Measurements from ENCODE around the gene NDFIP1. TPM values are rescaled to one million over a fixed set of nuclear protein-coding genes. Genes with fewer than 3 reads are reported as not detected.

The NDFIP1 gene
- total RNA-seq, 4 donors from 2014 or later = 185 to 351 (median 297) TPM

- Histone ChIP-seq H3K27ac (no peak overlapping the region), H3K9me3 (no peaks in the 10 kb centered on the region), H3K27me3 (no peaks in the 10 kb centered on the region), H3K36me3 (no peaks in the 10 kb centered on the region), H3K4me1 (no peaks in the 10 kb centered on the region), H3K4me3 (replicated peaks in 1 of 3) (no peak overlapping the region)
- DNase-seq = no peak
- TF ChIP-seq POLR2A (IDR thresholded peaks at IDR 0.05) = no peak
- no peak for TF ChIP-seq CTCF (IDR thresholded peaks at IDR 0.05)
- intact Hi-C loops (cut with DNase I) = no loop called here
- 67 to 76% methylated on average over 8 of the region's 8 CpGs for WGBS, 2 donors
These were observed 81.2 kb downstream of the NDFIP1 start for GRCh38 chr5:142189813-142190212.

- TF ChIP-seq CTCF (IDR thresholded peaks at IDR 0.05) = no peak
- TF ChIP-seq POLR2A (IDR thresholded peaks at IDR 0.05) = no peak
- no peak overlapping the region for H3K4me3 ChIP-seq (replicated peaks in 1 of 3)
- DNase-seq = no peak
- 85% methylated on average over 5 of the region's 5 CpGs for WGBS, 2 donors
- intact Hi-C loops (cut with DNase I) = no loop called here
- H3K36me3 ChIP-seq = no peaks in the 10 kb centered on the region
- H3K27ac ChIP-seq = no peak overlapping the region
- H3K9me3 ChIP-seq = no peaks in the 10 kb centered on the region
- H3K27me3 ChIP-seq = no peaks in the 10 kb centered on the region
- H3K4me1 ChIP-seq = no peaks in the 10 kb centered on the region
These were observed 83.2 kb downstream of the NDFIP1 start for GRCh38 chr5:142191776-142192175.

DNA sequence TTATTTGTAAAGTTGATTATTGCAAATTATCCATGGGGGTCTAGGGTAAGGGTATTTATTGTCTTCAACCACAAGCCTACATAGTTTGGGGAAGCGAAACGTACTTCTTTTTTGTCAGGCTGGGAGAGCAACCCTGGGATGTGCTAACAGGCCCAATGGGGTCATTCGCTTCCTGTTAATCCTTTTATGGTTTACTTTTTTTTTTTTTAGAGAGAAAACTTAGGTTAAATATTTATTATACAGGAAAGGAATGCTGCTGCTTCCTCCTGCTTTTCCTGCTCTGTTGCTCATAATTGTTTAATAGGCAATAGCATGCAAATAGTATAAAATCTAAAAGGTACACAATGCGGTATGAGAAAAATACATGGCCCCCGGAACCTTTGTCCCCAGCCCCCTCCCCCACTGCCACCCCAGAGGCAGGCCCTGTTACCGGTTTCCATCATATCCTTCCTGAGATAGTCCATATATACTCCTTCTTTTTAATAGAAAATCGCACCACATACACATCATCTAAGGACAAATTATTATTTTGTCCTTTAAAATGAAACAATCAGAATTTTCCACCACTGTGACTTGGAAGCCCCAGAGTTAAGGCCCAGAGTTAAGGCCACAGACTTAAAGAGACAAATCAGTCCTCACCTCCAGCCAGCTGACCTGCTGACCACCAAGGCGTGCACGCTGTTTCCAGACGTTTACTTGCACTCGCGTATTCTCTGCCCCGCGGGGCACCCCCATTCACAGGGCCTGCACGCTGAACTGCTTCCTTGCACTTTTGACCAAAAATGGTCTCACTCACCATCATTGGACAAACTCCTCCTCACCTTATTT is 83.9 kb downstream of the NDFIP1 start:
- Histone ChIP-seq H3K4me1 (no peaks in the 10 kb centered on the region), H3K36me3 (no peaks in the 10 kb centered on the region), H3K27ac (no peak overlapping the region), H3K27me3 (no peaks in the 10 kb centered on the region), H3K4me3 (replicated peaks in 1 of 3) (no peak overlapping the region), H3K9me3 (no peaks in the 10 kb centered on the region)
- DNase-seq = no peak
- 83 to 87% methylated on average over 15 of the region's 15 CpGs for WGBS, 2 donors
- TF ChIP-seq CTCF (IDR thresholded peaks at IDR 0.05) (no peak), POLR2A (IDR thresholded peaks at IDR 0.05) (no peak)
- intact Hi-C loops (cut with DNase I) = no loop called here

- intact Hi-C loops (cut with DNase I) = no loop called here
- no peak for DNase-seq
- Histone ChIP-seq H3K27ac (no peak overlapping the region), H3K9me3 (no peaks in the 10 kb centered on the region), H3K4me3 (replicated peaks in 1 of 3) (no peak overlapping the region), H3K36me3 (no peaks in the 10 kb centered on the region), H3K27me3 (no peaks in the 10 kb centered on the region), H3K4me1 (no peaks in the 10 kb centered on the region)
- WGBS, 2 donors = 83 to 85% methylated on average over 7 of the region's 7 CpGs
- TF ChIP-seq CTCF (IDR thresholded peaks at IDR 0.05) = no peak
- TF ChIP-seq POLR2A (IDR thresholded peaks at IDR 0.05) = no peak
These were observed 84.5 kb downstream of the NDFIP1 start for GRCh38 chr5:142193114-142193428.

GRCh38 chr5:142197098-142197497 is 88.5 kb downstream of the NDFIP1 start:
- H3K36me3 ChIP-seq = no peaks in the 10 kb centered on the region
- no peak overlapping the region for H3K27ac ChIP-seq
- no peaks in the 10 kb centered on the region for H3K4me1 ChIP-seq
- H3K27me3 ChIP-seq = no peaks in the 10 kb centered on the region
- no peak for TF ChIP-seq POLR2A (IDR thresholded peaks at IDR 0.05)
- TF ChIP-seq CTCF (IDR thresholded peaks at IDR 0.05) = no peak
- intact Hi-C loops (cut with DNase I) = no loop called here
- no peak for DNase-seq
- H3K4me3 ChIP-seq (replicated peaks in 1 of 3) = no peak overlapping the region
- 84 to 86% methylated on average over 9 of the region's 9 CpGs for WGBS, 2 donors
- no peaks in the 10 kb centered on the region for H3K9me3 ChIP-seq
